Right lung (tissue), 5 donors: Measurements from ENCODE around the gene SERP2. TPM values are rescaled to one million over a fixed set of nuclear protein-coding genes. Genes with fewer than 3 reads are reported as not detected.

ENCODE experiments used
- DNase-seq, 2 donors: peaks; one replicate each; pipeline ENCODE4 v3.0.0-alpha.2; 2013
- polyA plus RNA-seq, 5 donors: library from polyadenylated mRNA; unstranded; fragments of 120-200 nt; gene quantifications; one replicate each; pipeline versions ENCODE4 v1.2.1 to v1.2.3, GENCODE V29; 2013; ENCODE audit warnings: inconsistent platforms in 1 of 5, low replicate concordance in 1 of 5; ENCODE audit not compliant: insufficient read length in 5 of 5, insufficient read depth in 1 of 5

The SERP2 gene
- polyA plus RNA-seq, 5 donors: 8.4 to 10.8 (median 9.6) TPM

- DNase-seq: no peak
Measured at GRCh38 chr13:44386913-44387556, 13.4 kb downstream of the SERP2 start.

GRCh38 chr13:44388427-44389059 is 14.9 kb downstream of the SERP2 start:
- no peak for DNase-seq

- DNase-seq: no peak
Measured at GRCh38 chr13:44389060-44389666, 15.5 kb downstream of the SERP2 start.

GRCh38 chr13:44389876-44390275 is 16.3 kb downstream of the SERP2 start:
- DNase-seq: no peak

GRCh38 chr13:44393391-44393790 is 19.8 kb downstream of the SERP2 start:
- DNase-seq: no peak

- DNase-seq: no peak
Measured at GRCh38 chr13:44394658-44395057, 21.0 kb downstream of the SERP2 start.

GRCh38 chr13:44395976-44396694 is 22.5 kb downstream of the SERP2 start:
- no peak for DNase-seq

GRCh38 chr13:44396701-44397580 is 23.3 kb downstream of the SERP2 start:
- DNase-seq: peak; percentile 58 to 59

GRCh38 chr13:44397766-44398223 is 24.2 kb downstream of the SERP2 start:
- no peak for DNase-seq

- DNase-seq: no peak
Measured at GRCh38 chr13:44398606-44399005, 25.0 kb downstream of the SERP2 start.

GRCh38 chr13:44399074-44399473 is 25.4 kb downstream of the SERP2 start:
- no peak for DNase-seq

- no peak for DNase-seq
Measured at GRCh38 chr13:44400736-44401135, 27.1 kb downstream of the SERP2 start.

- DNase-seq: no peak
Measured at GRCh38 chr13:44401577-44401976, 28.0 kb downstream of the SERP2 start.

GRCh38 chr13:44402899-44403445 is 29.3 kb downstream of the SERP2 start:
- no peak for DNase-seq

GRCh38 chr13:44403461-44404056 is 29.9 kb downstream of the SERP2 start:
- DNase-seq: peak in 1 of 2 donors; percentile 36

- DNase-seq: no peak
Measured at GRCh38 chr13:44404261-44405132, 30.9 kb downstream of the SERP2 start.

GRCh38 chr13:44406617-44407016 is 33.0 kb downstream of the SERP2 start:
- no peak for DNase-seq

- DNase-seq: no peak
Measured at GRCh38 chr13:44407379-44407778, 33.8 kb downstream of the SERP2 start.

GRCh38 chr13:44407891-44408290 is 34.3 kb downstream of the SERP2 start:
- DNase-seq: no peak

GRCh38 chr13:44409595-44409994 is 36.0 kb downstream of the SERP2 start:
- no peak for DNase-seq
